Adrenal gland (tissue), 5 donors: Measurements from ENCODE around the gene TREH.

Experiments used
- CTCF ChIP-seq, 6 experiments: fragments of 450-650 bp in 4 of 6; fragments of 200-600 bp in 2 of 6; sonication (generic) in 1 of 6; IDR thresholded peaks; 1 replicate in 5 of 6; 2 replicates in 1 of 6; pipeline versions ENCODE4 v1.5.1 to v1.8.0; 2016 to 2021; ENCODE audit warnings: antibody characterized with exemption in 6 of 6, mild to moderate bottlenecking in 2 of 6, moderate library complexity in 1 of 6
- POLR2A ChIP-seq, 2 donors: fragments of 450-650 bp; IDR thresholded peaks; one replicate each; pipeline ENCODE4 v1.6.1; 2017; ENCODE audit warnings: antibody characterized with exemption in 2 of 2, mild to moderate bottlenecking in 2 of 2, moderate library complexity in 1 of 2
- donor health status: DM: no; HTN: no; CAD: no.

GRCh38 chr11:118658429-118659313 is 20.8 kb downstream of the TREH start:
- TF ChIP-seq CTCF (IDR thresholded peaks at IDR 0.05), result peak in 1 of 6 experiments; percentile 24
- no peak for TF ChIP-seq POLR2A (IDR thresholded peaks at IDR 0.05)
